Measurements from ENCODE around the gene PPIG.

- no peak for TF ChIP-seq CTCF (IDR thresholded peaks at IDR 0.05 in 2 of 3, conservative IDR thresholded peaks at IDR 0.05 in 1 of 3; ENCODE audit: insufficient read depth in 2 of 3, low read depth in 1 of 3, low read length in 3 of 3)
- TF ChIP-seq MEF2D (tag; conservative IDR thresholded peaks at IDR 0.05; ENCODE audit: low read depth): no peak
- TF ChIP-seq YY1 (IDR thresholded peaks at IDR 0.05; ENCODE audit: borderline replicate concordance in 1 of 3, control insufficient read depth in 1 of 3, extremely low read depth in 1 of 3, insufficient read depth in 3 of 3, insufficient read length in 1 of 3, insufficient replicate concordance in 2 of 3, low read depth in 1 of 3, low read length in 2 of 3): no peak
- TF ChIP-seq POLR2A (conservative IDR thresholded peaks at IDR 0.05): no peak
- no peak for TF ChIP-seq ZNF77 (CRISPR knock-in tag; IDR thresholded peaks at IDR 0.05)
Measured at GRCh38 chr2:169620509-169620908, 36.4 kb downstream of the PPIG start.
